AG09309 (cell line): ENCODE measurements around the gene PITPNB.

ENCODE experiments used
- DNase-seq: peaks from one replicate; pipeline ENCODE4 v3.0.0-alpha.2; 2010; ENCODE audit warnings: low read depth
- H3K4me3 ChIP-seq: 2 replicates; pipeline ENCODE4 v1.5.1; 2011; ENCODE audit warnings: mild to moderate bottlenecking, low read depth, low read length, moderate library complexity; ENCODE audit not compliant: control insufficient read depth
- CTCF ChIP-seq: IDR thresholded peaks from 2 replicates; pipeline ENCODE4 v1.5.1; 2011; ENCODE audit warnings: mild to moderate bottlenecking, low read depth, low read length, inconsistent platforms; ENCODE audit not compliant: insufficient read depth, control insufficient read depth; ENCODE audit errors: missing control alignments

The PITPNB gene

GRCh38 chr22:27810609-27811151, 108.4 kb downstream of the PITPNB start:
- H3K4me3 ChIP-seq = no peak overlapping the region
- TF ChIP-seq CTCF = no peak
- DNase-seq = peak; percentile 18

GRCh38 chr22:27809700-27810608, 109.1 kb downstream of the PITPNB start:
- DNase-seq = no peak
- TF ChIP-seq CTCF = no peak
- H3K4me3 ChIP-seq = no peak overlapping the region

GRCh38 chr22:27809226-27809603, 109.8 kb downstream of the PITPNB start:
- no peak for DNase-seq
- TF ChIP-seq CTCF = no peak
- H3K4me3 ChIP-seq = no peak overlapping the region

GRCh38 chr22:27808451-27809225, 110.4 kb downstream of the PITPNB start:
- no peak for DNase-seq
- TF ChIP-seq CTCF = no peak
- no peak overlapping the region for H3K4me3 ChIP-seq

GRCh38 chr22:27805841-27806240, 113.2 kb downstream of the PITPNB start:
- no peak overlapping the region for H3K4me3 ChIP-seq
- DNase-seq = no peak
- TF ChIP-seq CTCF = no peak

GRCh38 chr22:27804470-27805297, 114.4 kb downstream of the PITPNB start:
- no peak overlapping the region for H3K4me3 ChIP-seq
- peak; percentile 78 for TF ChIP-seq CTCF
- peak; percentile 18 for DNase-seq
